Chondrocyte (in vitro differentiated cells): ENCODE results near the gene SLC22A14. TPM values are rescaled to one million over a fixed set of nuclear protein-coding genes. Genes with fewer than 3 reads are reported as not detected.
A peak's percentile ranks its signal among the peaks of the same experiment; 100 is the strongest.
"Not testable (repeated sequence)": the region's sequence is repeated elsewhere in the genome, so short reads cannot be mapped to it uniquely, and the experiment has no call there.

Experiments
- DNase-seq: peaks from one replicate; pipeline ENCODE4 v3.0.0; 2021; ENCODE audit warnings: mixed read lengths, low spot score
- H3K27ac Mint-ChIP-seq: one replicate; pipeline ENCODE4 v1.8.0; 2021; ENCODE audit warnings: mild to moderate bottlenecking, moderate library complexity, mixed read lengths; ENCODE audit not compliant: unreplicated experiment
- H3K27me3 Mint-ChIP-seq: 2 replicates; pipeline ENCODE4 v1.8.0; 2021; ENCODE audit warnings: low read depth, mixed read lengths
- H3K36me3 Mint-ChIP-seq: 2 replicates; pipeline ENCODE4 v1.8.0; 2021; ENCODE audit warnings: low read depth, mixed read lengths
- H3K4me1 Mint-ChIP-seq: 2 replicates; pipeline ENCODE4 v1.8.0; 2021; ENCODE audit warnings: low read depth, mild to moderate bottlenecking, mixed read lengths
- H3K4me3 Mint-ChIP-seq: one replicate; pipeline ENCODE4 v1.8.0; 2021; ENCODE audit warnings: mild to moderate bottlenecking, moderate library complexity, mixed read lengths; ENCODE audit not compliant: unreplicated experiment
- H3K9me3 Mint-ChIP-seq: 2 replicates; pipeline ENCODE4 v1.8.0; 2021; ENCODE audit warnings: low read depth, mixed read lengths
- CTCF ChIP-seq: fragments of 200-600 bp; sonication (generic); IDR thresholded peaks from 2 replicates; pipeline ENCODE4 v1.5.0; 2021; ENCODE audit warnings: antibody characterized with exemption, mild to moderate bottlenecking, moderate library complexity
- long read RNA-seq: library from polyadenylated mRNA; stranded (forward); transcript quantifications from one replicate; pipeline ENCODE4 v2.0.0, GENCODE V29; 2021
- total RNA-seq: library from RNA; stranded (reverse); gene quantifications from 3 replicates; pipeline ENCODE4 v1.2.1, GENCODE V29; 2021

Gene SLC22A14
- total RNA-seq: 0.62 to 1.2 TPM (median 0.75 TPM) in 3 replicates
- long read RNA-seq, partial matches to known transcripts: 0 of 1 reads
- long read RNA-seq, other reads (novel, unspliced or antisense): 1 of 1 reads

GRCh38 chr3:38281895-38282686 lies at the start of gene SLC22A14:
Gene SLC22A14, plus strand, starts transcription at chr3:38282294. Its CDS starts 23,733 bp downstream, at chr3:38306027.
- TF ChIP-seq CTCF: peak; percentile 29
- H3K4me1 Mint-ChIP-seq: no peaks in the 10 kb centered on the region
- H3K27me3 Mint-ChIP-seq: no peaks in the 10 kb centered on the region

GRCh38 chr3:38232701-38233100 lies 49.4 kb upstream of the SLC22A14 start:
- Mint-ChIP-seq H3K4me3 (no peak overlapping the region), H3K36me3 (peaks cover 45% of the 10 kb centered on the region), H3K27ac (no peak overlapping the region), H3K27me3 (no peaks in the 10 kb centered on the region), H3K4me1 (peaks cover 16% of the 10 kb centered on the region), H3K9me3 (peaks cover 5% of the 10 kb centered on the region)
- DNase-seq: no peak
- no peak for TF ChIP-seq CTCF

More at GRCh38 chr3:38281895-38282686, at the start of gene SLC22A14:
- DNase-seq: no peak
- Mint-ChIP-seq H3K27ac (no peak within 1 kb of the TSS), H3K4me3 (no peak within 1 kb of the TSS), H3K9me3 (no peaks in the 10 kb centered on the region), H3K36me3 (peaks cover 27% of the 10 kb centered on the region)

GRCh38 chr3:38235466-38235865 lies 46.6 kb upstream of the SLC22A14 start:
- Mint-ChIP-seq H3K27me3 (no peaks in the 10 kb centered on the region), H3K36me3 (peaks cover 61% of the 10 kb centered on the region), H3K4me3 (no peak overlapping the region)

GRCh38 chr3:38238416-38239008 lies 43.6 kb upstream of the SLC22A14 start:
- H3K36me3 Mint-ChIP-seq: peaks cover 60% of the 10 kb centered on the region
- H3K27ac Mint-ChIP-seq: no peak overlapping the region
- TF ChIP-seq CTCF: no peak
- DNase-seq: no peak
- H3K4me1 Mint-ChIP-seq: peaks cover 6% of the 10 kb centered on the region
- no peak overlapping the region for H3K4me3 Mint-ChIP-seq
- peaks cover 19% of the 10 kb centered on the region for H3K9me3 Mint-ChIP-seq
- no peaks in the 10 kb centered on the region for H3K27me3 Mint-ChIP-seq

More at GRCh38 chr3:38235466-38235865, 46.6 kb upstream of the SLC22A14 start:
- H3K4me1 Mint-ChIP-seq: peaks cover 6% of the 10 kb centered on the region
- peaks cover 19% of the 10 kb centered on the region for H3K9me3 Mint-ChIP-seq
- TF ChIP-seq CTCF: no peak
- H3K27ac Mint-ChIP-seq: peak overlapping the region; percentile 29
- no peak for DNase-seq

GRCh38 chr3:38242812-38243211 lies 39.3 kb upstream of the SLC22A14 start:
- peaks cover 36% of the 10 kb centered on the region for H3K36me3 Mint-ChIP-seq
- peaks cover 14% of the 10 kb centered on the region for H3K4me1 Mint-ChIP-seq
- DNase-seq, H3K27ac Mint-ChIP-seq, H3K27me3 Mint-ChIP-seq, H3K4me3 Mint-ChIP-seq: not testable (repeated sequence)
- H3K9me3 Mint-ChIP-seq: peaks cover 16% of the 10 kb centered on the region
